H1 (cell line): ENCODE measurements around the gene FBXO47. TPM values are rescaled to one million over a fixed set of nuclear protein-coding genes. Genes with fewer than 3 reads are reported as not detected.

Source experiments
- RAD21 ChIP-seq, 2 experiments: IDR thresholded peaks in 1 of 2; conservative IDR thresholded peaks in 1 of 2; 2 replicates each; pipeline ENCODE4 v1.6.1; 2011; ENCODE audit warnings: low read depth in 2 of 2, low read length in 2 of 2, improper control_type of control experiment in 1 of 2, inconsistent platforms in 1 of 2, mild to moderate bottlenecking in 1 of 2, moderate library complexity in 1 of 2
- polyA plus RNA-seq, 7 experiments: library from polyadenylated mRNA; depleted of rRNA in 3 of 7; stranded (reverse) in 5 of 7; unstranded in 2 of 7; fragments of >200 nt in 5 of 7; fragments of 200-250 nt in 2 of 7; gene quantifications; 1 replicate in 5 of 7; 2 replicates in 1 of 7; 4 replicates in 1 of 7; pipeline versions ENCODE4 v1.2.1 to v1.2.3, GENCODE V29; 2011 to 2013; ENCODE audit warnings: missing spikeins in 2 of 7, mixed read lengths in 2 of 7
- total RNA-seq: library from RNA; stranded (reverse); fragmentation: NEBNext Ultra II Directional; extraction: Animal tissue kit (Norgen Biotek cat#: 25700); gene quantifications from 2 replicates; pipeline ENCODE4 v1.2.1, GENCODE V29; 2021

The FBXO47 gene
- total and polyA plus RNA-seq, 2 of the 8 experiments (the other 6 are each of a cell fraction or from before 2014, with no cell fraction given), result not detected

DNA sequence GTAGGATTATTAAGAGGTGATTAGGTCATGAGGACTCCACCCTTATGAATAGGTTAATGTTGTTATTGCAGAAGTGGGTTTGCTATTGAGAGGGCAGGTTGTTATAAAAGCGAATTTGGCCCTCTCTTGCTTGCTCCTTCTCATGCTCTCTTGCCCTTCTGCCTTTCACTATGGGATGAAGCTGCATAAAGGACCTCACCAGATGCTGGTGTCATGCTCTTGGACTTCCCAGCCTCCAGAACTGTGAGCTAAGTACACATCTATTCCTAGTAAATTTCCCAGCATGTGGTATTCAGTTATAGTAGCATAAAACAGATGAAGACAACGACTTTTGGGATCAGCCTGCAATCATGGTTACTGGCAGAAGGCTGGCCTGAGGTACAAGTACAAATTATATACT is 41.4 kb upstream of the FBXO47 start (continued):
- TF ChIP-seq RAD21 (IDR thresholded peaks at IDR 0.05 in 1 of 2, conservative IDR thresholded peaks at IDR 0.05 in 1 of 2; ENCODE audit: low read depth in 2 of 2, low read length in 2 of 2), result no peak
